BJ (cell line): ENCODE measurements around the gene TDG. TPM values are rescaled to one million over a fixed set of nuclear protein-coding genes. Genes with fewer than 3 reads are reported as not detected.

ENCODE experiments used
- CTCF ChIA-PET: fragments of 350-600 bp; formaldehyde crosslinking; extraction: SDS; loops from one replicate; lab custom pipeline; 2021; ENCODE audit warnings: antibody characterized with exemption, inconsistent platforms; lab: Yijun Ruan, JAX
- POLR2A ChIA-PET: fragments of 300-600 bp; sonication (Branson Sonifier 250); formaldehyde crosslinking; extraction: SDS; loops from one replicate; lab custom pipeline; 2021; ENCODE audit warnings: antibody characterized with exemption; lab: Charles Lee
- DNase-seq: peaks from one replicate; pipeline ENCODE4 v3.0.0-alpha.2; 2011; ENCODE audit warnings: low read depth
- H3K27me3 ChIP-seq: 2 replicates; pipeline ENCODE4 v1.6.0; 2011; ENCODE audit warnings: low read length; ENCODE audit not compliant: control insufficient read depth, insufficient read depth
- H3K36me3 ChIP-seq: 2 replicates; pipeline ENCODE4 v1.5.1; 2011; ENCODE audit warnings: low read length; ENCODE audit not compliant: control insufficient read depth, insufficient read depth
- H3K4me3 ChIP-seq: 2 replicates; pipeline ENCODE4 v1.5.1; 2011; ENCODE audit warnings: low read depth, mild to moderate bottlenecking, control low read depth, low read length
- CTCF ChIP-seq: IDR thresholded peaks from 2 replicates; pipeline ENCODE4 v1.5.1; 2011; ENCODE audit warnings: low read depth, mild to moderate bottlenecking, control low read depth, inconsistent platforms, low read length, moderate library complexity; ENCODE audit not compliant: insufficient read depth
- polyA plus RNA-seq: library from polyadenylated mRNA; depleted of rRNA; stranded (reverse); fragments of >200 nt; gene quantifications from 2 replicates; pipeline ENCODE4 v1.2.3, GENCODE V29; 2011

Gene TDG
- polyA plus RNA-seq, 1 experiment, result 10.4 TPM

GRCh38 chr12:103969391-103969790 lies 3.7 kb downstream of the TDG start:
- H3K4me3 ChIP-seq, result no peak overlapping the region
- DNase-seq, result no peak
- CTCF ChIA-PET, result no interaction called here

GRCh38 chr12:103973909-103974308 lies 8.2 kb downstream of the TDG start:
- CTCF ChIA-PET, result no interaction called here
- no peak for DNase-seq
- H3K27me3 ChIP-seq, result no peaks in the 10 kb centered on the region
- H3K4me3 ChIP-seq, result no peak overlapping the region
- H3K36me3 ChIP-seq, result peaks cover 4% of the 10 kb centered on the region
- POLR2A ChIA-PET, result no interaction called here
- no peak for TF ChIP-seq CTCF

More at GRCh38 chr12:103969391-103969790, 3.7 kb downstream of the TDG start:
- POLR2A ChIA-PET, result interaction anchor here (0.6 kb wide), 1 partner anchor 76 kb away, joined by 9 read pairs; no protein-coding TSS in a partner anchor
- no peak for TF ChIP-seq CTCF
- Histone ChIP-seq H3K27me3 (no peaks in the 10 kb centered on the region), H3K36me3 (no peaks in the 10 kb centered on the region)

GRCh38 chr12:103975368-103975767 lies 9.7 kb downstream of the TDG start:
- CTCF ChIA-PET, result no interaction called here
- no peaks in the 10 kb centered on the region for H3K27me3 ChIP-seq
- H3K36me3 ChIP-seq, result peaks cover 7% of the 10 kb centered on the region
- no peak for DNase-seq
- TF ChIP-seq CTCF, result no peak
- POLR2A ChIA-PET, result no interaction called here
- H3K4me3 ChIP-seq, result no peak overlapping the region

GRCh38 chr12:103978384-103978982 lies 12.8 kb downstream of the TDG start:
- POLR2A ChIA-PET, result interaction anchor here (0.6 kb wide), 1 partner anchor 1129 kb away, joined by 3 read pairs; the partner anchor contains the start of gene WASHC4
- CTCF ChIA-PET, result no interaction called here
- no peak for DNase-seq
- TF ChIP-seq CTCF, result no peak
- H3K36me3 ChIP-seq, result peaks cover 7% of the 10 kb centered on the region
- H3K27me3 ChIP-seq, result no peaks in the 10 kb centered on the region
- no peak overlapping the region for H3K4me3 ChIP-seq

GRCh38 chr12:103986829-103987228 lies 21.2 kb downstream of the TDG start:
- TF ChIP-seq CTCF, result no peak
- H3K36me3 ChIP-seq, result peaks cover 4% of the 10 kb centered on the region
- DNase-seq, result peak; percentile 52
- H3K4me3 ChIP-seq, result no peak overlapping the region
- ChIA-PET CTCF (interaction anchor here (0.6 to 0.9 kb wide), 3 partner anchors 41 to 108 kb away, joined by 3 to 4 read pairs (median 4); no protein-coding TSS in a partner anchor), POLR2A (interaction anchor here (0.6 to 0.9 kb wide), 2 partner anchors 62 to 79 kb away, joined by 4 read pairs; no protein-coding TSS in a partner anchor)
- H3K27me3 ChIP-seq, result no peaks in the 10 kb centered on the region
